GM12892 (cell line): Measurements from ENCODE around the gene BRDT.

Source experiments
- POLR2A ChIP-seq: IDR thresholded peaks from 2 replicates; pipeline ENCODE4 v1.6.1; 2011; ENCODE audit warnings: low read depth, low read length, control low read depth
- POLR2AphosphoS5 ChIP-seq: IDR thresholded peaks from 2 replicates; pipeline ENCODE4 v1.6.1; 2011; ENCODE audit warnings: low read depth, low read length, control low read depth

DNA sequence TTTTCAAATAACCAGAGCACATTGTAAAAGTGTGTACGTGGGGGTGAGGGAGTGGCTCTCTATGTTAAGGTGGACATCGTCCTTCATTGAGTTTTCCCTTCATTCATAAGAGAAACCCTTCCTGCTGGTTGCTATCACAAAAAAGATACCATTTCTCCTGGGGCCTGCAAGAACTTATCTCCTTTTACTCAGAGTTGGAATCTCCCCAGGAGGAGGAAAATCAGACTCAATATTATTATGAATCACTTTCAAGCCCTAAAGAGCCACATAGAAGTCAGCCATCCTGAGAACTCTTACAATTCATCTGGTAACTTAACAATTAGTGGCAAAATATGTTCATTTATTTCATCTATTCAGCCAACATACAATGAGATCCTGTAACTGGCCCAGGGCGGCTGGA is 36.2 kb upstream of the BRDT start:
- TF ChIP-seq POLR2A (no peak), POLR2AphosphoS5 (no peak)
